ENCODE results near the gene MORN1. TPM values are rescaled to one million over a fixed set of nuclear protein-coding genes. Genes with fewer than 3 reads are reported as not detected.
A peak's percentile ranks its signal among the peaks of the same experiment; 100 is the strongest.

Gene MORN1
- total RNA-seq, 4 donors from 2014 or later: 5.7 to 13.4 (median 8.5) TPM

DNA sequence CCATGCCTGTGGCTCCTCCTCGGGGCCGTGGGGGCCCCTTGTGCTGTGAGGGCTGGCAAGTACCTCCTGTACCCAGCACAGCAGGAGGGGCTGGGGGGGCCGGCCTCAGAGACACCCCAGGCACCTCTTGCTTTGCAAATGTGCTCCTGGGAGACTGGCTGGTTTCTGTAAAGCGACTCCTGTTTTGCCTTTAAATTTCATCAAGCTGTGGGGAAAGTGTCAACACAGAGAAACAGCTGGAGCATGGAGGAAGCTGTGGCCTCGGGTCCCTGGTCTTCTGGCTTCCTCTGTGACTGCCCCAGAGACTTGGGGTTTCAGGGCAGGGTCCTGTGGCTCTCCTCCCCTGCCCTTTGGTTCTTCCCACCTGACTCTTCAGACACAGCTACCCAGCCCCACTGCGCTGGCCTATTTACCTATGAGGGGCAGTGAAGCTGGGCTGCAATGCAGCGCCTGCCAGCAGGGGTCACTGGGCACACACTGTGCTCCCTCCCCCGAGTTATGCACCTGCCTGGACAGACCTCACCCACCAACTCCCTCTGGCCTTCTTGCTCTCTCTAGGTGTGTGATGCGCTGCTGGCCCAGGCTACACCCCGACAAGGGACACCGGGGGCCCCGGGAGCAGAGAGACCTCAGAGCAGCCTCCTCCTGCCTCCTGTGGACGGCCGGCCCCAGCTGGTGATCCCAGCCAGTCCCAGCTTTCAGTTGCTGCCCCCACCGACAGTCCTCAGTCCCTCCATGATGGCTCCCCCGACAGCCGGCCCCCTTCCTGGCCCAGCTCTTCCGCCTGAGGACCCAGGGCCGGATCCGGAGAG lies 38.6 kb upstream of the MORN1 start:
- H3K4me3 ChIP-seq: peak overlapping the region; percentile 49
- H3K9me3 ChIP-seq: no peaks in the 10 kb centered on the region
- peaks cover 52% of the 10 kb centered on the region for H3K27me3 ChIP-seq
- H3K36me3 ChIP-seq: no peaks in the 10 kb centered on the region
- DNase-seq (ENCODE audit: low spot score in 2 of 2): no peak
- no peak overlapping the region for H3K27ac ChIP-seq
- TF ChIP-seq EP300 (IDR thresholded peaks at IDR 0.05) (no peak), POLR2A (IDR thresholded peaks at IDR 0.05) (no peak), POLR2AphosphoS5 (IDR thresholded peaks at IDR 0.05) (no peak)
- TF ChIP-seq, protein P1, sequence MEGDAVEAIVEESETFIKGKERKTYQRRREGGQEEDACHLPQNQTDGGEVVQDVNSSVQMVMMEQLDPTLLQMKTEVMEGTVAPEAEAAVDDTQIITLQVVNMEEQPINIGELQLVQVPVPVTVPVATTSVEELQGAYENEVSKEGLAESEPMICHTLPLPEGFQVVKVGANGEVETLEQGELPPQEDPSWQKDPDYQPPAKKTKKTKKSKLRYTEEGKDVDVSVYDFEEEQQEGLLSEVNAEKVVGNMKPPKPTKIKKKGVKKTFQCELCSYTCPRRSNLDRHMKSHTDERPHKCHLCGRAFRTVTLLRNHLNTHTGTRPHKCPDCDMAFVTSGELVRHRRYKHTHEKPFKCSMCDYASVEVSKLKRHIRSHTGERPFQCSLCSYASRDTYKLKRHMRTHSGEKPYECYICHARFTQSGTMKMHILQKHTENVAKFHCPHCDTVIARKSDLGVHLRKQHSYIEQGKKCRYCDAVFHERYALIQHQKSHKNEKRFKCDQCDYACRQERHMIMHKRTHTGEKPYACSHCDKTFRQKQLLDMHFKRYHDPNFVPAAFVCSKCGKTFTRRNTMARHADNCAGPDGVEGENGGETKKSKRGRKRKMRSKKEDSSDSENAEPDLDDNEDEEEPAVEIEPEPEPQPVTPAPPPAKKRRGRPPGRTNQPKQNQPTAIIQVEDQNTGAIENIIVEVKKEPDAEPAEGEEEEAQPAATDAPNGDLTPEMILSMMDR (IDR thresholded peaks at IDR 0.05): peak in 1 of 2 donors; percentile 25
- H3K4me1 ChIP-seq: peaks cover 43% of the 10 kb centered on the region
- 73% methylated on average over 12 of the region's 20 CpGs for WGBS

DNA sequence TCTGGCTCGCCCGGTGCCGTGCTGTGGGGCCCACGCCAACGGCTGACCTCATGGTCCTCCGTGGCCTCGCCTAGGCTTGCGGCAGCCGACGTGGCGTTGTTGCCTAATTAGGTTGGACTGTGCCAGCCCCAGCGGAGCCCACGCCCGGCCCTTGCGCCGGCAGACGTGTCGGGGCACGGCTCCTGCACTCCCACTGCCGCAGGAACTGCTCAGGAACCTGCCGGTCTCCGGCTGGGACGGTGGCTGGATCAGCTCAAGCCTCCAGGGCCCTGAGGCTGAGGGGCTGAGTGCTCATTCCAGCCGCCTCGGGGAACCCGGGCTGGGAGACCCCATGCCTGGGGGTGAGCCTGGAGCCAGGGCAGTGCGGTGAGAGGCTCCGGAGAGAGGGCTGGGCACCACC lies 37.1 kb upstream of the MORN1 start:
- H3K9me3 ChIP-seq: no peaks in the 10 kb centered on the region
- 44% methylated on average over 7 of the region's 28 CpGs for WGBS
- TF ChIP-seq, protein P1 (IDR thresholded peaks at IDR 0.05): no peak
- TF ChIP-seq POLR2A (IDR thresholded peaks at IDR 0.05) (no peak), EP300 (IDR thresholded peaks at IDR 0.05) (no peak), POLR2AphosphoS5 (IDR thresholded peaks at IDR 0.05) (peak in 2 of 3 donors; percentile 59 to 61)
- H3K27me3 ChIP-seq: peaks cover 40% of the 10 kb centered on the region
- peaks cover 43% of the 10 kb centered on the region for H3K4me1 ChIP-seq
- DNase-seq (ENCODE audit: low spot score in 2 of 2): no peak
- H3K27ac ChIP-seq: peak overlapping the region; percentile 81
- H3K4me3 ChIP-seq: peak overlapping the region; percentile 49
- no peaks in the 10 kb centered on the region for H3K36me3 ChIP-seq

DNA sequence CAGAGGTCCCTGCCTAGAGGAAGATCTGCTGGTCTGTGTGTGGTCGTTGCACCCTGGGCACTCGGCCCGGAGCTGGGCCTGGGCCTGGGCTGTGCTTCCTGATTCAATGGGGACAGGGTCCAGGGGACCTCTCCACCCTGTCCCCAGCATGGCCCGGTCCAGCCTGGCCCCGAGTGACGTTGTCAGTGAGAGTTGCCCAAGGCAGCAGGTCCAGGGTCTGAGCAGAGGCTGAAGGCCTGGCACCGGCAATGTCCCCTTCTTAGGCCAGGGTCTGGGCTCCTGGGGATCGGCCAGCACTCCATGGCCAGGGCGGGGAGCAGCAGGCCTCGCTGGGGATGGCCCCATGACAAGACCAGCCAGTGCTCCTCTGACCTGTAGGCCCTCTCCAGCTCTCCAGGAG lies 36.6 kb upstream of the MORN1 start:
- no peak for TF ChIP-seq POLR2A (IDR thresholded peaks at IDR 0.05)
- peaks cover 35% of the 10 kb centered on the region for H3K27me3 ChIP-seq
- H3K4me3 ChIP-seq: peak overlapping the region; percentile 49
- H3K9me3 ChIP-seq: no peaks in the 10 kb centered on the region
- WGBS: 20% methylated on average over 5 of the region's 10 CpGs
- peak overlapping the region; percentile 81 for H3K27ac ChIP-seq
- H3K4me1 ChIP-seq: peaks cover 43% of the 10 kb centered on the region
- no peaks in the 10 kb centered on the region for H3K36me3 ChIP-seq
- no peak for DNase-seq (ENCODE audit: low spot score in 2 of 2)

DNA sequence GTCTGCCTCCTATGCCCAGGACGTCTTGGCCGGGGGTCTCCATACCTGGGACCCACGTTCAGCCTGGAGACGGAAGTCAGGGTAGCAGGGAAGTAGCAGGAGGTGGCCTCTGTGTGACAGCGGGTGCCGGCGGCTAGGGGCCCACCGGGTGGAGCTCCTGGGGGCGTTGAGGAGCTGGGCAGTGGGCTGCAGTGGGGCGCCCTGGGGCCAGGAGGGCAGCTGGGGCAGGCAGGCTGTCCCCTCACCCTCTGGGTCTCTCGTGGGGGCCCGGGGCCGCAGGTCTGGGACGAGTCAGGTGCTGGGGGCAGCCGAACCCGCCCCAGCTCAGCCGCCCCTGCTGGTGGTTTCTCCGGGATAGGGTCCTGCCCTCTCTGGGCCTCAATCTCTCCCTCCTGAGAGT lies 35.7 kb upstream of the MORN1 start:
- Histone ChIP-seq H3K36me3 (no peaks in the 10 kb centered on the region), H3K27me3 (peaks cover 34% of the 10 kb centered on the region), H3K9me3 (no peaks in the 10 kb centered on the region), H3K4me3 (no peak overlapping the region), H3K4me1 (peaks cover 39% of the 10 kb centered on the region), H3K27ac (no peak overlapping the region)
- no peak for DNase-seq (ENCODE audit: low spot score in 2 of 2)
- TF ChIP-seq EP300 (IDR thresholded peaks at IDR 0.05) (no peak), POLR2A (IDR thresholded peaks at IDR 0.05) (no peak), POLR2AphosphoS5 (IDR thresholded peaks at IDR 0.05) (no peak)
- TF ChIP-seq, protein P1 (IDR thresholded peaks at IDR 0.05): no peak
- 60% methylated on average over 5 of the region's 18 CpGs for WGBS

DNA sequence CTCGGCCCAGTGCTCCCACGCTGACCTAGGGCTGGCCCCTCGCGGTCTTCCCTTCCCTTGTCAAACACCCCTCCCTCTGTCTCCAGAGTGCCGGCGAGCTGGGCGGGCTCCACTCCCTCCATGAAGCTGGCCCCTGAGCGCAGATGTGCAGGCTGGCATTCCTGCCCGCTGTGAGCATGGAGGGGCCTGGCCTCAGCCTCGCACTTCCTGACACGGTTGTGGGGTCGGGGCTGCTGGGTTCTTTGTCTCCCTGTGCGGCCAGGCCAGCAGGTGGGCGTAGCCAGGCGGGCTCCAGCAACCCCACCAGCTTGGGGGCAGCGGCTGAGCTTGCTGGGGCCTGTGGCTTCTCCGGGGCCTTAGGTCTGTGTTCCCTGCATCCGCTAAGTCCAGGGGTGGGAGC lies 35.2 kb upstream of the MORN1 start:
- no peaks in the 10 kb centered on the region for H3K9me3 ChIP-seq
- H3K36me3 ChIP-seq: no peaks in the 10 kb centered on the region
- H3K27me3 ChIP-seq: peaks cover 34% of the 10 kb centered on the region
- TF ChIP-seq, protein P1 (IDR thresholded peaks at IDR 0.05): no peak
- no peak for TF ChIP-seq POLR2AphosphoS5 (IDR thresholded peaks at IDR 0.05)
- no peak for TF ChIP-seq EP300 (IDR thresholded peaks at IDR 0.05)
- TF ChIP-seq POLR2A (IDR thresholded peaks at IDR 0.05): no peak
- DNase-seq (ENCODE audit: low spot score in 2 of 2): no peak
- no peak overlapping the region for H3K4me3 ChIP-seq
- H3K4me1 ChIP-seq: peaks cover 39% of the 10 kb centered on the region
- WGBS: 63% methylated on average over 2 of the region's 18 CpGs
- H3K27ac ChIP-seq: no peak overlapping the region
